A549 (cell line): ENCODE results near the gene GGTLC2.

ENCODE experiments used
- CTCF ChIP-seq: fragments of >200 bp; sonication (Bioruptor Twin); formaldehyde crosslinking; IDR thresholded peaks from 3 replicates; pipeline ENCODE4 v1.5.1; 2016
- EP300 ChIP-seq, 2 experiments: fragments of >200 bp; sonication (Bioruptor Twin); formaldehyde crosslinking; IDR thresholded peaks; 2 replicates in 1 of 2; 3 replicates in 1 of 2; pipeline ENCODE4 v1.6.1; 2016 to 2017
- MAX ChIP-seq: IDR thresholded peaks from 2 replicates; pipeline ENCODE4 v1.6.1; 2012
- MYC ChIP-seq: IDR thresholded peaks from 2 replicates; pipeline ENCODE4 v1.6.1; 2012; ENCODE audit warnings: mild to moderate bottlenecking, inconsistent platforms, low read length, improper control_type of control experiment, borderline replicate concordance
- NPAS2 ChIP-seq: fragments of 250-450 bp; sonication (Bioruptor Pico); IDR thresholded peaks from 2 replicates; pipeline ENCODE4 v1.8.0; 2022; ENCODE audit warnings: mild to moderate bottlenecking, moderate library complexity, borderline replicate concordance
- RAD21 ChIP-seq, 2 experiments: fragments of >200 bp in 1 of 2; sonication (Bioruptor Twin) in 1 of 2; formaldehyde crosslinking in 1 of 2; IDR thresholded peaks in 1 of 2; conservative IDR thresholded peaks in 1 of 2; 2 replicates in 1 of 2; 3 replicates in 1 of 2; pipeline ENCODE4 v1.6.1; 2012 to 2018; ENCODE audit warnings: inconsistent platforms in 1 of 2
- REST ChIP-seq: fragments of 200-600 bp; sonication (generic); IDR thresholded peaks from 2 replicates; pipeline ENCODE4 v1.6.1; 2016; ENCODE audit warnings: antibody characterized with exemption, mild to moderate bottlenecking, moderate library complexity
- SMC3 ChIP-seq: fragments of >200 bp; sonication (Bioruptor Twin); formaldehyde crosslinking; IDR thresholded peaks from 3 replicates; pipeline ENCODE4 v1.6.1; 2018; ENCODE audit warnings: inconsistent platforms
- SREBF2 ChIP-seq: fragments of 450-650 bp; IDR thresholded peaks from 2 replicates; pipeline ENCODE4 v1.6.1; 2014; ENCODE audit warnings: mild to moderate bottlenecking, moderate library complexity

- TF ChIP-seq CTCF (peak; percentile 67), SMC3 (peak; percentile 70), NPAS2 (CRISPR knock-in tag) (no peak), MAX (no peak; the same call in 1 of the 2 replicates), MYC (no peak), SREBF2 (no peak), EP300 (IDR thresholded peaks at IDR 0.05) (no peak), RAD21 (conservative IDR thresholded peaks at IDR 0.05 in 1 of 2, IDR thresholded peaks at IDR 0.05 in 1 of 2) (peak; percentile 53 to 60; a peak in 4 of 5 replicates), REST (no peak)
Measured at GRCh38 chr22:22692707-22693530, 48.5 kb downstream of the GGTLC2 start.
